ENCODE data around the gene COL1A1.

COL1A1 gene

DNA sequence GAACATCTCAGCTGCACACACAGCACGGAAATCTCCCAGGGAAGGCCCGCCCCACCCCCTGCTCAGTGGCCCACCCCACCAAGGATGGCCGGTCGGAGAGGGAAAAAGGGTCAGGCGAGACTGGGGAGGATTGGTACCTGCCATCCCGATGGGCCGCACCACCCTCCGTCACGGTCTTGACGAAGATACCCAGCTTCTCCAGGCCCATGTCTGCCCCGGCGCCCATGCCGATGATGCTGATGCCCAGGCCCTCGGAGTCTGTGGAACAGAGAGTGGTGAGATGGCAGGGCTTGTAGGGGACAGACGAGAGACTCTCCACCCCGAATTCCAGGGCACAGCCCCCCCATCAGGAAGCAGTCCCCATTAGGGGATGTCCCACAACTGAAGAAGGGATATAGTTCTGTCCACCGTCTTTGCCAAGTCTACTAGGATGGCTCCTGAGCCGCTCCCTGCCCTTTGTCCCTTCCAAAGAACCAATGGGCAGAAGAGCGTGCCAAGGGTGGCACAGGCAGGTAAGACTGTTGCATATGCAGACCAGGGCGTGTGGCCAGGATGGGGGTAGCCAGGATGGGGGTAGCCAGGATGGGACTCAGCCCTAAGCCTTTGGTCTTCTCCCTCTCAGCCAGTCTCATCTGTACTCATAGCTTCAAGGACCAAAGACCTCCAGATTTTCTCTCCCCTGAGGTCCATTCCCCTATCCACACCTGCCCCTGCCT, 57.8 kb downstream of the COL1A1 start:
- ATAC-seq: no peak
- TF ChIP-seq TOX (CRISPR knock-in tag; IDR thresholded peaks at IDR 0.05; ENCODE audit: borderline replicate concordance): no peak
- no peak for TF ChIP-seq BACH2 (CRISPR knock-in tag; IDR thresholded peaks at IDR 0.05; ENCODE audit: borderline replicate concordance)
- TF ChIP-seq, protein P1, sequence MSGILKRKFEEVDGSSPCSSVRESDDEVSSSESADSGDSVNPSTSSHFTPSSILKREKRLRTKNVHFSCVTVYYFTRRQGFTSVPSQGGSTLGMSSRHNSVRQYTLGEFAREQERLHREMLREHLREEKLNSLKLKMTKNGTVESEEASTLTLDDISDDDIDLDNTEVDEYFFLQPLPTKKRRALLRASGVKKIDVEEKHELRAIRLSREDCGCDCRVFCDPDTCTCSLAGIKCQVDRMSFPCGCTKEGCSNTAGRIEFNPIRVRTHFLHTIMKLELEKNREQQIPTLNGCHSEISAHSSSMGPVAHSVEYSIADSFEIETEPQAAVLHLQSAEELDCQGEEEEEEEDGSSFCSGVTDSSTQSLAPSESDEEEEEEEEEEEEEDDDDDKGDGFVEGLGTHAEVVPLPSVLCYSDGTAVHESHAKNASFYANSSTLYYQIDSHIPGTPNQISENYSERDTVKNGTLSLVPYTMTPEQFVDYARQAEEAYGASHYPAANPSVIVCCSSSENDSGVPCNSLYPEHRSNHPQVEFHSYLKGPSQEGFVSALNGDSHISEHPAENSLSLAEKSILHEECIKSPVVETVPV (CRISPR knock-in tag; IDR thresholded peaks at IDR 0.05): no peak
- TF ChIP-seq ZNF8 (CRISPR knock-in tag; IDR thresholded peaks at IDR 0.05): no peak
- no peak for TF ChIP-seq ZC3H10 (CRISPR knock-in tag; IDR thresholded peaks at IDR 0.05)
- no peak for TF ChIP-seq SNAI2 (CRISPR knock-in tag; IDR thresholded peaks at IDR 0.05)
- no peak for TF ChIP-seq ESRRG (CRISPR knock-in tag; IDR thresholded peaks at IDR 0.05)
- TF ChIP-seq RARB (CRISPR knock-in tag; IDR thresholded peaks at IDR 0.05): no peak
- TF ChIP-seq ARNTL (CRISPR knock-in tag; IDR thresholded peaks at IDR 0.05; ENCODE audit: borderline replicate concordance, low read depth): no peak
- no peak for TF ChIP-seq CSDC2 (CRISPR knock-in tag; IDR thresholded peaks at IDR 0.05)
- no peak for TF ChIP-seq ZFP3 (CRISPR knock-in tag; IDR thresholded peaks at IDR 0.05)
- TF ChIP-seq, protein P2, sequence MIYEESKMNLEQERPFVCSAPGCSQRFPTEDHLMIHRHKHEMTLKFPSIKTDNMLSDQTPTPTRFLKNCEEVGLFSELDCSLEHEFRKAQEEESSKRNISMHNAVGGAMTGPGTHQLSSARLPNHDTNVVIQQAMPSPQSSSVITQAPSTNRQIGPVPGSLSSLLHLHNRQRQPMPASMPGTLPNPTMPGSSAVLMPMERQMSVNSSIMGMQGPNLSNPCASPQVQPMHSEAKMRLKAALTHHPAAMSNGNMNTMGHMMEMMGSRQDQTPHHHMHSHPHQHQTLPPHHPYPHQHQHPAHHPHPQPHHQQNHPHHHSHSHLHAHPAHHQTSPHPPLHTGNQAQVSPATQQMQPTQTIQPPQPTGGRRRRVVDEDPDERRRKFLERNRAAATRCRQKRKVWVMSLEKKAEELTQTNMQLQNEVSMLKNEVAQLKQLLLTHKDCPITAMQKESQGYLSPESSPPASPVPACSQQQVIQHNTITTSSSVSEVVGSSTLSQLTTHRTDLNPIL (CRISPR knock-in tag; IDR thresholded peaks at IDR 0.05; ENCODE audit: low read depth): no peak
- no peak for TF ChIP-seq ISL1 (CRISPR knock-in tag; IDR thresholded peaks at IDR 0.05)
- no peak for TF ChIP-seq ZNF70 (CRISPR knock-in tag; IDR thresholded peaks at IDR 0.05)
- TF ChIP-seq, protein P3, sequence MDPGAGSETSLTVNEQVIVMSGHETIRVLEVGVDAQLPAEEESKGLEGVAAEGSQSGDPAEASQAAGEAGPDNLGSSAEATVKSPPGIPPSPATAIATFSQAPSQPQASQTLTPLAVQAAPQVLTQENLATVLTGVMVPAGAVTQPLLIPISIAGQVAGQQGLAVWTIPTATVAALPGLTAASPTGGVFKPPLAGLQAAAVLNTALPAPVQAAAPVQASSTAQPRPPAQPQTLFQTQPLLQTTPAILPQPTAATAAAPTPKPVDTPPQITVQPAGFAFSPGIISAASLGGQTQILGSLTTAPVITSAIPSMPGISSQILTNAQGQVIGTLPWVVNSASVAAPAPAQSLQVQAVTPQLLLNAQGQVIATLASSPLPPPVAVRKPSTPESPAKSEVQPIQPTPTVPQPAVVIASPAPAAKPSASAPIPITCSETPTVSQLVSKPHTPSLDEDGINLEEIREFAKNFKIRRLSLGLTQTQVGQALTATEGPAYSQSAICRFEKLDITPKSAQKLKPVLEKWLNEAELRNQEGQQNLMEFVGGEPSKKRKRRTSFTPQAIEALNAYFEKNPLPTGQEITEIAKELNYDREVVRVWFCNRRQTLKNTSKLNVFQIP (CRISPR knock-in tag; IDR thresholded peaks at IDR 0.05; ENCODE audit: borderline replicate concordance, low read depth): no peak
- no peak for TF ChIP-seq ZFP30 (CRISPR knock-in tag; IDR thresholded peaks at IDR 0.05)
- TF ChIP-seq, protein P4, sequence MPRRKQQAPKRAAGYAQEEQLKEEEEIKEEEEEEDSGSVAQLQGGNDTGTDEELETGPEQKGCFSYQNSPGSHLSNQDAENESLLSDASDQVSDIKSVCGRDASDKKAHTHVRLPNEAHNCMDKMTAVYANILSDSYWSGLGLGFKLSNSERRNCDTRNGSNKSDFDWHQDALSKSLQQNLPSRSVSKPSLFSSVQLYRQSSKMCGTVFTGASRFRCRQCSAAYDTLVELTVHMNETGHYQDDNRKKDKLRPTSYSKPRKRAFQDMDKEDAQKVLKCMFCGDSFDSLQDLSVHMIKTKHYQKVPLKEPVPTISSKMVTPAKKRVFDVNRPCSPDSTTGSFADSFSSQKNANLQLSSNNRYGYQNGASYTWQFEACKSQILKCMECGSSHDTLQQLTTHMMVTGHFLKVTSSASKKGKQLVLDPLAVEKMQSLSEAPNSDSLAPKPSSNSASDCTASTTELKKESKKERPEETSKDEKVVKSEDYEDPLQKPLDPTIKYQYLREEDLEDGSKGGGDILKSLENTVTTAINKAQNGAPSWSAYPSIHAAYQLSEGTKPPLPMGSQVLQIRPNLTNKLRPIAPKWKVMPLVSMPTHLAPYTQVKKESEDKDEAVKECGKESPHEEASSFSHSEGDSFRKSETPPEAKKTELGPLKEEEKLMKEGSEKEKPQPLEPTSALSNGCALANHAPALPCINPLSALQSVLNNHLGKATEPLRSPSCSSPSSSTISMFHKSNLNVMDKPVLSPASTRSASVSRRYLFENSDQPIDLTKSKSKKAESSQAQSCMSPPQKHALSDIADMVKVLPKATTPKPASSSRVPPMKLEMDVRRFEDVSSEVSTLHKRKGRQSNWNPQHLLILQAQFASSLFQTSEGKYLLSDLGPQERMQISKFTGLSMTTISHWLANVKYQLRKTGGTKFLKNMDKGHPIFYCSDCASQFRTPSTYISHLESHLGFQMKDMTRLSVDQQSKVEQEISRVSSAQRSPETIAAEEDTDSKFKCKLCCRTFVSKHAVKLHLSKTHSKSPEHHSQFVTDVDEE (CRISPR knock-in tag; IDR thresholded peaks at IDR 0.05): no peak

DNA sequence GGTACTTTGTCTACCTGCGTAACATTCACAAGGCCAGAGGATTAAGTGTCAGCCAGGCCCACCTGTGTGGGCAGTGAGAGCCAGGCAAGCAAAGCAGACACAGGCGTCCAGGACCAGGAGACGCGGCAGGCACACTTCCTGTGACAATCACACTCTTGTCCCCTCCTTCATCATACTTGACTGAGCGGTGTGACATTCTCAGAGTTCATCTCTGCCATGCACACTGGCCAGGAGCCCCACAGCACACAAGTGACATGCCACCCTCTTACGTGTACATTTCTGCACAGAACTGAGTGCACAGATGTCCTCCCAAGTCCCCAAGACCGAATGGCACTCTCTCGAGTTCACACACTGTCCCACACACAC, 59.7 kb downstream of the COL1A1 start:
- no peak for ATAC-seq
- TF ChIP-seq, protein P1 (CRISPR knock-in tag; IDR thresholded peaks at IDR 0.05): no peak
- TF ChIP-seq TCF4 (CRISPR knock-in tag; IDR thresholded peaks at IDR 0.05; ENCODE audit: borderline replicate concordance): no peak

DNA sequence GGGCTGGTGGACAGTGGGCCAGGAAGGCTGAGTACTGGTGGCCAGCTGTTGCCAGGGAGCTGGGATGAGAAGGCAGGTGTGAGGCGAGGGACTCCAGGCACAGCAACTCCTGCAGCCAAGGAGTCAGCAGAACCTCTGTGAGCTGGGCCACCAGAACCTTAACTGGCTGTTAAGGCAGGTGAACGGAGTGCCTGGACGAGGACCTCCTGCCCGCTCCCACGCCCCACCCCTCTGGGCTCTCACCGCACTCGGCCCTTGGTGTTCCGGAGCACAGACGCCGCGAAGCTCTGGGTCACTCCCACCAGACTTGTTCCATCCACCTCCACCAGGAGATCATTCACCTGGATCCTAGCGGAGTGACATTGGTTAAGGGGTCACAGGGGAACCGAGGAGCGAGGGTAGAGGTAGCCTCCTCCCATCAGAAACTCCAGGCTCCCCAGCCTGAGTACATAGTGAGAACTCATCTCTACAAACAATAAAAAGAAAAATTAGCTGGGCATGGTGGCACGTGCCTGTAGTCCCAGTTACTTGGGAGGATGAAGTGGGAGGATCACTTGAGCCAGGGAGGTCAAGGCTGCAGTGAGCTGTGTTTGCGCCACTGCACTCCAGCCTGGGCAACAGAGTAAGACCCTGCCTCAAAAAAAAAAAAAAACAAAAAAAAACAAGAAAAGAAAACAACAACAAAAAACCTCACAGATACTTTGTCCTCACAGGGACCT, 60.2 kb downstream of the COL1A1 start:
- no peak for ATAC-seq
- TF ChIP-seq ZFP30 (CRISPR knock-in tag; IDR thresholded peaks at IDR 0.05) (no peak), ISL1 (CRISPR knock-in tag; IDR thresholded peaks at IDR 0.05) (no peak), TOX (CRISPR knock-in tag; IDR thresholded peaks at IDR 0.05; ENCODE audit: borderline replicate concordance) (no peak), CSDC2 (CRISPR knock-in tag; IDR thresholded peaks at IDR 0.05) (no peak), ZNF70 (CRISPR knock-in tag; IDR thresholded peaks at IDR 0.05) (no peak), ZNF565 (CRISPR knock-in tag; conservative IDR thresholded peaks at IDR 0.05; ENCODE audit: low read depth) (no peak)
- TF ChIP-seq, protein P3 (CRISPR knock-in tag; IDR thresholded peaks at IDR 0.05; ENCODE audit: borderline replicate concordance, low read depth): no peak
- TF ChIP-seq, protein P1 (CRISPR knock-in tag; IDR thresholded peaks at IDR 0.05): no peak
- TF ChIP-seq, protein P2 (CRISPR knock-in tag; IDR thresholded peaks at IDR 0.05; ENCODE audit: low read depth): no peak

Measured in SK-N-SH treated with all-trans-retinoic acid at 6 μM for 48 hours (cell line).